ENCODE data around the gene DNAH2. TPM values are rescaled to one million over a fixed set of nuclear protein-coding genes. Genes with fewer than 3 reads are reported as not detected.
"Not testable (repeated sequence)": the region's sequence is repeated elsewhere in the genome, so short reads cannot be mapped to it uniquely, and the experiment has no call there.

The DNAH2 gene
- total RNA-seq, 1 donor from 2014 or later, result 0.09 TPM

DNA sequence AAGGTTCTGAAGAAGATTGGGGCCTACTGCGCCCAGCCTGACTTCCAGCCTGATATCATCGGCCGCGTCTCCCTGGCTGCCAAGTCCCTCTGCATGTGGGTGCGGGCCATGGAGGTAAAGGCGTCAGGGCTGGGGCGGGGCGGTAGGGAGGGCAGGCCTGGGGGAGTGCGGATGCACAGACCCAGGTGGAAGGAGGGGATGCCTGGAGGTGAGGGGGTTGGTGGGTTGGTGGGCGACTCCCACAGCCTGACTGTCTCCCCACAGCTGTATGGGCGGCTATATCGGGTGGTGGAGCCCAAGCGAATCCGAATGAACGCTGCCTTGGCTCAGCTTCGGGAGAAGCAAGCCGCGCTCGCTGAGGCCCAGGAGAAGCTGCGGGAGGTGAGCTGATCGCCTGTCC, 89.7 kb downstream of the DNAH2 start:
- DNase-seq (ENCODE audit: low spot score), result no peak
- H3K27ac ChIP-seq, result no peak overlapping the region
- H2AFZ ChIP-seq (replicated peaks), result no peak overlapping the region
- H3K4me3 ChIP-seq, result no peak overlapping the region
- Mint-ChIP-seq H3K4me1 (no peaks in the 10 kb centered on the region), H3K9me3 (peaks cover 2% of the 10 kb centered on the region), H3K36me3 (no peaks in the 10 kb centered on the region), H3K27ac (no peak overlapping the region), H3K4me3 (no peak overlapping the region), H3K27me3 (ENCODE audit: insufficient read depth, low read depth) (peaks cover 8% of the 10 kb centered on the region)
- no peaks in the 10 kb centered on the region for H3K9me3 ChIP-seq (ENCODE audit: low read depth)
- no peaks in the 10 kb centered on the region for H3F3A ChIP-seq (ENCODE audit: low read depth)
- no peaks in the 10 kb centered on the region for H4K20me1 ChIP-seq (ENCODE audit: low read depth)
- no peaks in the 10 kb centered on the region for H3K36me3 ChIP-seq
- H3K27me3 ChIP-seq, result no peaks in the 10 kb centered on the region
- H3K4me2 ChIP-seq, result no peak overlapping the region
- H3K9ac ChIP-seq, result no peak overlapping the region
- no peaks in the 10 kb centered on the region for H3K79me2 ChIP-seq (ENCODE audit: low read depth)
- TF ChIP-seq EZH2phosphoT487 (IDR thresholded peaks at IDR 0.05), result no peak
- no peak for TF ChIP-seq CTCF (IDR thresholded peaks at IDR 0.05)
- no peak for TF ChIP-seq EZH2 (IDR thresholded peaks at IDR 0.05)
- H3K4me1 ChIP-seq, result no peaks in the 10 kb centered on the region

- Histone ChIP-seq H3K79me2 (ENCODE audit: low read depth) (no peaks in the 10 kb centered on the region), H3F3A (ENCODE audit: low read depth) (no peaks in the 10 kb centered on the region), H3K27me3 (no peaks in the 10 kb centered on the region), H3K4me3 (no peak overlapping the region), H3K4me2 (no peak overlapping the region), H2AFZ (replicated peaks) (no peak overlapping the region), H3K9me3 (ENCODE audit: low read depth) (no peaks in the 10 kb centered on the region), H3K27ac (no peak overlapping the region), H3K9ac (no peak overlapping the region), H3K36me3 (no peaks in the 10 kb centered on the region), H4K20me1 (ENCODE audit: low read depth) (no peaks in the 10 kb centered on the region), H3K4me1 (no peaks in the 10 kb centered on the region)
- H3K27me3 Mint-ChIP-seq (ENCODE audit: insufficient read depth, low read depth), result peaks cover 2% of the 10 kb centered on the region
- peak overlapping the region; percentile 4 for H3K27ac Mint-ChIP-seq
- H3K36me3 Mint-ChIP-seq, result no peaks in the 10 kb centered on the region
- H3K4me1 Mint-ChIP-seq, result no peaks in the 10 kb centered on the region
- TF ChIP-seq EZH2 (IDR thresholded peaks at IDR 0.05) (no peak), EZH2phosphoT487 (IDR thresholded peaks at IDR 0.05) (no peak), CTCF (IDR thresholded peaks at IDR 0.05) (no peak)
- no peak overlapping the region for H3K4me3 Mint-ChIP-seq
- H3K9me3 Mint-ChIP-seq, result peaks cover 2% of the 10 kb centered on the region
- no peak for DNase-seq (ENCODE audit: low spot score)
Observed at GRCh38 chr17:7809086-7809790, 91.7 kb downstream of the DNAH2 start.

DNA sequence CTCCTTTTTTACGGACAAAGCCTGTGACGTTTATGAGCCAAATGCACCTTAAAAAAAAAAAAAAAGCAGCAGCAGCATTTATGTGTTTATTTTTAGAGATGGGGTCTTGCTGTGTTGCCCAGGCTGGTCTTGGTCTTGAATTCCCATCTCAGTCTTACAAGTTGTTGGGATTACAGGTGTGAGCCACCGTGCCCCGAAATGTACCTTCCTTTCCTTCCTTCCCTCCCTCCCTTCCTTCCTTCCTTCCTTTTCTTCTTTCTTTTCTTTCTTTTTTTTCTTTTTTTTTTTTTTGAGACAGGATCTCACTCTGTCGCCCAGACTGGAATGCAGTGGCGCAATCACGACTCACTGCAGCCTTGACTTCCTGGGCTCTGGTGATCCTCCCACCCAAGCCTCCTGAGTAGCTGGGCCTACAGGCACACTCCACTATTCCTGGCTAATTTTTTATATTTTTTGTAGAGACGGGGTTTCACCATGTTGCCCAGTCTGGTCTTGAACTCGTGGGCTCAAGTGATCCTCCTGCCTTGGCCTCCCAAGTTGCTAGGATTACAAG, 92.3 kb downstream of the DNAH2 start:
- H3K4me3 ChIP-seq; H3K79me2 ChIP-seq (ENCODE audit: low read depth); H3K36me3 Mint-ChIP-seq; H2AFZ ChIP-seq (replicated peaks); H3K4me3 Mint-ChIP-seq; H3F3A ChIP-seq (ENCODE audit: low read depth); H3K36me3 ChIP-seq; H3K9me3 Mint-ChIP-seq; H3K27me3 ChIP-seq; H3K9ac ChIP-seq; DNase-seq (ENCODE audit: low spot score); H3K27me3 Mint-ChIP-seq (ENCODE audit: insufficient read depth, low read depth); H3K4me1 Mint-ChIP-seq; H3K9me3 ChIP-seq (ENCODE audit: low read depth); H3K4me1 ChIP-seq; H3K27ac ChIP-seq; H3K27ac Mint-ChIP-seq; H4K20me1 ChIP-seq (ENCODE audit: low read depth); H3K4me2 ChIP-seq: not testable (repeated sequence)

DNA sequence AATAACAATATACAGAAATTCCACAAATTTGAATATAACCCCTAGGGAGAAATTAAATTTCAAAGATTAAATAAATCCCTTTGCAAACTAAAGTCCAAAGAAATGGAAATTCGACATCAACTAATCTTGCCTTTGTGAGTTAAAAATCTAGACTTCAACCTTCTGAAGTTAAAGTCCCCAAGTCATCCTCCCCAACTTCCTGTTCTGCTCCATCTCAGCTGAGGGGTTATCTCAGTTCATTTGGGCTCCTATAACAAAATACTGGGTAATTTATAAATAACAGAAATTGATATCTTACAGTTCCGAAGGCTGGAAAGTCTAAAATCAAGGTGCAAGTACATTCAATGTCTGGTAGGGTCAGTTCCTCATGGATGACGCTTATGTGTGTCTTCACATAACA, 93.7 kb downstream of the DNAH2 start:
- no peak overlapping the region for H3K4me2 ChIP-seq
- no peaks in the 10 kb centered on the region for H3F3A ChIP-seq (ENCODE audit: low read depth)
- Mint-ChIP-seq H3K4me1 (no peaks in the 10 kb centered on the region), H3K36me3 (no peaks in the 10 kb centered on the region), H3K9me3 (peaks cover 2% of the 10 kb centered on the region), H3K4me3 (no peak overlapping the region), H3K27ac (no peak overlapping the region), H3K27me3 (ENCODE audit: insufficient read depth, low read depth) (peaks cover 5% of the 10 kb centered on the region)
- H3K27me3 ChIP-seq, result no peaks in the 10 kb centered on the region
- no peaks in the 10 kb centered on the region for H3K79me2 ChIP-seq (ENCODE audit: low read depth)
- H3K9ac ChIP-seq, result no peak overlapping the region
- H3K27ac ChIP-seq, result no peak overlapping the region
- no peaks in the 10 kb centered on the region for H3K4me1 ChIP-seq
- no peaks in the 10 kb centered on the region for H3K36me3 ChIP-seq
- H2AFZ ChIP-seq (replicated peaks), result no peak overlapping the region
- no peak overlapping the region for H3K4me3 ChIP-seq
- no peaks in the 10 kb centered on the region for H4K20me1 ChIP-seq (ENCODE audit: low read depth)
- TF ChIP-seq CTCF (IDR thresholded peaks at IDR 0.05) (no peak), EZH2phosphoT487 (IDR thresholded peaks at IDR 0.05) (no peak), EZH2 (IDR thresholded peaks at IDR 0.05) (no peak)
- no peak for DNase-seq (ENCODE audit: low spot score)
- H3K9me3 ChIP-seq (ENCODE audit: low read depth), result no peaks in the 10 kb centered on the region

All from neural progenitor cell (in vitro differentiated cells).